HEK293 (cell line): ENCODE results near the gene TRDMT1.

Source experiments
- CTCF ChIA-PET: fragments of 350-600 bp; formaldehyde crosslinking; extraction: SDS; loops from one replicate; lab custom pipeline; 2021; ENCODE audit warnings: antibody characterized with exemption; lab: Yijun Ruan, JAX
- POLR2A ChIA-PET: fragments of 300-600 bp; formaldehyde crosslinking; extraction: SDS; loops from one replicate; lab custom pipeline; 2020; ENCODE audit warnings: antibody characterized with exemption, inconsistent platforms; lab: Yijun Ruan, JAX
- H3K27ac ChIP-seq: fragments of 200-500 bp; sonication (Bioruptor generic); 2 replicates; pipeline ENCODE4 v1.5.1; 2014; ENCODE audit warnings: low read depth, low read length, control low read depth, inconsistent platforms; ENCODE audit errors: extremely low read depth
- H3K36me3 ChIP-seq, 2 experiments: fragments of 200-500 bp in 1 of 2; sonication (Bioruptor generic) in 1 of 2; 1 replicate in 1 of 2; 2 replicates in 1 of 2; pipeline ENCODE4 v1.5.1; 2014 to 2017; ENCODE audit warnings: inconsistent platforms in 2 of 2, low read length in 2 of 2; ENCODE audit not compliant: control insufficient read depth in 2 of 2, insufficient read depth in 1 of 2
- H3K4me1 ChIP-seq: fragments of 200-500 bp; sonication (Bioruptor generic); 2 replicates; pipeline ENCODE4 v1.5.1; 2014; ENCODE audit warnings: mild to moderate bottlenecking, low read length, inconsistent platforms; ENCODE audit not compliant: control insufficient read depth, insufficient read depth
- H3K4me3 ChIP-seq: 2 replicates; pipeline ENCODE4 v1.5.1; 2011; ENCODE audit warnings: low read depth, mild to moderate bottlenecking, control low read depth, low read length, moderate library complexity
- H3K9me3 ChIP-seq: fragments of 200-500 bp; sonication (Bioruptor generic); 2 replicates; pipeline ENCODE4 v1.5.1; 2014; ENCODE audit warnings: low read depth, low read length, inconsistent platforms; ENCODE audit not compliant: control insufficient read depth, insufficient read depth
- FEZF1 ChIP-seq: fragments of 450-650 bp; formaldehyde crosslinking; IDR thresholded peaks from 2 replicates; pipeline ENCODE4 v1.5.1; 2016; ENCODE audit warnings: missing biosample characterization, missing genetic modification characterization
- IKZF3 ChIP-seq: fragments of 450-650 bp; IDR thresholded peaks from 2 replicates; pipeline ENCODE4 v1.5.0; 2018; ENCODE audit warnings: missing biosample characterization, mild to moderate bottlenecking, missing genetic modification characterization, moderate library complexity
- SCRT1 ChIP-seq: fragments of 450-650 bp; formaldehyde crosslinking; IDR thresholded peaks from 2 replicates; pipeline ENCODE4 v1.5.1; 2016; ENCODE audit warnings: missing biosample characterization, missing genetic modification characterization, borderline replicate concordance
- WT1 ChIP-seq: fragments of 450-650 bp; formaldehyde crosslinking; IDR thresholded peaks from 2 replicates; pipeline ENCODE4 v1.5.1; 2016; ENCODE audit warnings: missing biosample characterization, missing genetic modification characterization
- ZEB2 ChIP-seq: fragments of 450-650 bp; formaldehyde crosslinking; IDR thresholded peaks from 2 replicates; pipeline ENCODE4 v1.5.1; 2016; ENCODE audit warnings: missing biosample characterization, missing genetic modification characterization
- ZNF132 ChIP-seq: fragments of 450-650 bp; formaldehyde crosslinking; IDR thresholded peaks from 2 replicates; pipeline ENCODE4 v1.5.1; 2017; ENCODE audit warnings: missing biosample characterization, missing genetic modification characterization, borderline replicate concordance
- ZNF155 ChIP-seq: fragments of 450-650 bp; formaldehyde crosslinking; IDR thresholded peaks from 2 replicates; pipeline ENCODE4 v1.5.1; 2016; ENCODE audit warnings: missing biosample characterization, missing genetic modification characterization
- ZNF169 ChIP-seq: fragments of 450-650 bp; formaldehyde crosslinking; IDR thresholded peaks from 2 replicates; pipeline ENCODE4 v1.5.1; 2016; ENCODE audit warnings: missing biosample characterization, missing genetic modification characterization
- ZNF202 ChIP-seq: fragments of 450-650 bp; formaldehyde crosslinking; IDR thresholded peaks from 2 replicates; pipeline ENCODE4 v1.5.1; 2016; ENCODE audit warnings: missing biosample characterization, missing genetic modification characterization, borderline replicate concordance
- ZNF354C ChIP-seq: fragments of 450-650 bp; formaldehyde crosslinking; IDR thresholded peaks from 2 replicates; pipeline ENCODE4 v1.5.1; 2016; ENCODE audit warnings: missing biosample characterization, missing genetic modification characterization, low read depth, borderline replicate concordance
- ZNF404 ChIP-seq: fragments of 450-650 bp; formaldehyde crosslinking; IDR thresholded peaks from 2 replicates; pipeline ENCODE4 v1.5.1; 2017; ENCODE audit warnings: missing biosample characterization, missing genetic modification characterization
- ZNF510 ChIP-seq: fragments of 450-650 bp; formaldehyde crosslinking; IDR thresholded peaks from 2 replicates; pipeline ENCODE4 v1.5.1; 2018; ENCODE audit warnings: mild to moderate bottlenecking, missing genetic modification characterization, missing biosample characterization; ENCODE audit not compliant: insufficient replicate concordance
- ZNF561 ChIP-seq: fragments of 450-650 bp; IDR thresholded peaks from 2 replicates; pipeline ENCODE4 v1.5.1; 2018; ENCODE audit warnings: missing biosample characterization, missing genetic modification characterization, borderline replicate concordance
- ZNF621 ChIP-seq: fragments of 450-650 bp; formaldehyde crosslinking; IDR thresholded peaks from 2 replicates; pipeline ENCODE4 v1.5.1; 2017; ENCODE audit warnings: missing biosample characterization, missing genetic modification characterization
- TF ChIP-seq, protein P1 (sequence below): fragments of 450-650 bp; formaldehyde crosslinking; IDR thresholded peaks from 2 replicates; pipeline ENCODE4 v1.5.1; 2017; ENCODE audit warnings: missing biosample characterization, missing genetic modification characterization
- TF ChIP-seq, protein P2 (sequence below): fragments of 450-650 bp; formaldehyde crosslinking; IDR thresholded peaks from 2 replicates; pipeline ENCODE4 v1.5.1; 2016; ENCODE audit warnings: missing biosample characterization, missing genetic modification characterization
- TF ChIP-seq, protein P3 (sequence below): fragments of 450-650 bp; formaldehyde crosslinking; IDR thresholded peaks from 2 replicates; pipeline ENCODE4 v1.5.1; 2016; ENCODE audit warnings: missing biosample characterization, missing genetic modification characterization
- TF ChIP-seq, protein P4 (sequence below): fragments of 450-650 bp; formaldehyde crosslinking; IDR thresholded peaks from 2 replicates; pipeline ENCODE4 v1.5.1; 2016; ENCODE audit warnings: missing biosample characterization, missing genetic modification characterization

The TRDMT1 gene

DNA sequence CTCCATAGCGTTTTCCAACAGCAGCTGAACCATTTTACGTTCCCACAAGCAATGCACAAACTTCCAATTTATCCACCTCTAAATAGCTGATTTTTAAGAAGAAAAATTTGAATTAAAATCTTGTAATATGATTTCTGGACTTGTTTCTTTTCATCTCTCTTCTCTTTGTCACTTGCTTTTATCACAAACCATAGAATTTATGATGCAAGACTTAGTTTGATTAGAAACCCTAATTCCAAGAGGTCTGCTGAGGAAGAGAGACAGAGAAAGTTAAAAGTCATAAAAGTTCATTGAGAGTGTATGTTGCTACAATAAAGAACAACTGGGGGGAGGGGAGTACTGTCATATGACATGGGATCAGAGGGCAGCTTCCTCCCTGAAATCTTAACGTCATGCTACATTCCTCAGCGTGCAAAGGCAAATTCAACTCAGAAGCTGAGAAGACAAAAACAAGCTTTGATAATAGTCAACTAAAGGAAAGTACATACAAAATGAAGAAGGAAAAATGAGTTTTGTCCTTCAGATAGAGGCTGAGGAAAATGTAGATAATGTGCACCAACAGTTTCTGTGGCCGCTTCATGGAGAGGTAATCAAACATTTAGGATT lies 53.5 kb downstream of the TRDMT1 start:
- peak; percentile 89 for TF ChIP-seq WT1 (tag by site-specific recombination)
- no peak for TF ChIP-seq ZNF202
- peak; percentile 78 for TF ChIP-seq ZNF510 (tag by site-specific recombination)
- ChIA-PET POLR2A (no interaction called here), CTCF (interaction anchor here (0.5 kb wide), 1 partner anchor 181 kb away, joined by 8 read pairs; no protein-coding TSS in a partner anchor)
- Histone ChIP-seq H3K4me1 (no peaks in the 10 kb centered on the region), H3K4me3 (no peak overlapping the region), H3K9me3 (no peaks in the 10 kb centered on the region), H3K36me3 (no peaks in the 10 kb centered on the region), H3K27ac (no peak overlapping the region)

DNA sequence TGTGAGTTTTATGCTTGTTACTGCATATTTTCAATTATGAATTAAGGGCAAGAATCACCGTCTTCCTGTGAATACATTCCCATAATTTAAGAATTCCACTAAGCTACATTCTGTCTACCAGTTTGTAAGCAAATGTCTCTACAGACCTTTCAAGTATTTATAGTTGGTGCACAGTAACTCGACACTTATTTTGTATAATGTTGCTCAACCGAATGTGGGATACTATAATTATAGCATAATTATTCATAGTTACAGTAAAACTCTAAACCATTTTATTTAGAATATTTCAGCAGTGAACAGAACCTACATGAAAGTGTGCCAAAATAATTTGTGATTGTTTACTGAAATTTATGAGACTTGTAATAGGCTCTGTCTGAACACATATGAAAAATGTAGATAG lies 54.6 kb downstream of the TRDMT1 start:
- Histone ChIP-seq H3K27ac (no peak overlapping the region), H3K36me3 (no peaks in the 10 kb centered on the region), H3K9me3 (no peaks in the 10 kb centered on the region), H3K4me3 (no peak overlapping the region)
- no peak for TF ChIP-seq FEZF1 (tag by site-specific recombination)
- TF ChIP-seq, protein P1, sequence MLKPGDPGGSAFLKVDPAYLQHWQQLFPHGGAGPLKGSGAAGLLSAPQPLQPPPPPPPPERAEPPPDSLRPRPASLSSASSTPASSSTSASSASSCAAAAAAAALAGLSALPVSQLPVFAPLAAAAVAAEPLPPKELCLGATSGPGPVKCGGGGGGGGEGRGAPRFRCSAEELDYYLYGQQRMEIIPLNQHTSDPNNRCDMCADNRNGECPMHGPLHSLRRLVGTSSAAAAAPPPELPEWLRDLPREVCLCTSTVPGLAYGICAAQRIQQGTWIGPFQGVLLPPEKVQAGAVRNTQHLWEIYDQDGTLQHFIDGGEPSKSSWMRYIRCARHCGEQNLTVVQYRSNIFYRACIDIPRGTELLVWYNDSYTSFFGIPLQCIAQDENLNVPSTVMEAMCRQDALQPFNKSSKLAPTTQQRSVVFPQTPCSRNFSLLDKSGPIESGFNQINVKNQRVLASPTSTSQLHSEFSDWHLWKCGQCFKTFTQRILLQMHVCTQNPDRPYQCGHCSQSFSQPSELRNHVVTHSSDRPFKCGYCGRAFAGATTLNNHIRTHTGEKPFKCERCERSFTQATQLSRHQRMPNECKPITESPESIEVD = peak; percentile 28; the same call in 1 of the 2 replicates
- TF ChIP-seq, all 188 proteins: peak for 1
- ChIA-PET POLR2A (no interaction called here), CTCF (no interaction called here)
- H3K4me1 ChIP-seq = no peaks in the 10 kb centered on the region

DNA sequence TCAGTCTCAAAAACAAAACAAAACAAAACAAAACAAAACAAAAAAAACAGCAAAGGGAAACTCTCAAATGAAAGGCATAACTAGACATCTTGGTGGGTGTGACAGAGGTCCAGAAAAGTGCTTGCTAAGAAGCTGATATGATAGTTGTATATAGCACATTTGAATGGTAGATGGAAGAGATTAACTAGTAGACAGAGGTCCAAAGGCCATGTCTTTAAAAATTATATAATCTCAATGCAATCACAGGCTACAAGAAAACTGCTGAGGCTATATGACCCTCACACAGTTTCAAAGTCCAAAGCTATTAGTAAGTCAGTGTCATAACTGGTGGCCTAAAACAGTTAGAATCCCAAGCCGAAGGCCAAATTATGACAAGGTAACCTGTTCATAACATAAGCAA lies 56.2 kb downstream of the TRDMT1 start:
- no peak overlapping the region for H3K27ac ChIP-seq
- TF ChIP-seq ZNF155 (tag by site-specific recombination) (no peak), ZNF561 (no peak), ZNF510 (tag by site-specific recombination) (no peak), ZNF169 (tag by site-specific recombination) (no peak), ZNF621 (tag by site-specific recombination) (no peak), ZNF132 (tag by site-specific recombination) (no peak), IKZF3 (no peak), ZNF354C (tag by site-specific recombination) (no peak), ZNF404 (tag by site-specific recombination) (no peak), SCRT1 (tag by site-specific recombination) (no peak), ZEB2 (tag by site-specific recombination) (no peak)
- TF ChIP-seq, protein P2, sequence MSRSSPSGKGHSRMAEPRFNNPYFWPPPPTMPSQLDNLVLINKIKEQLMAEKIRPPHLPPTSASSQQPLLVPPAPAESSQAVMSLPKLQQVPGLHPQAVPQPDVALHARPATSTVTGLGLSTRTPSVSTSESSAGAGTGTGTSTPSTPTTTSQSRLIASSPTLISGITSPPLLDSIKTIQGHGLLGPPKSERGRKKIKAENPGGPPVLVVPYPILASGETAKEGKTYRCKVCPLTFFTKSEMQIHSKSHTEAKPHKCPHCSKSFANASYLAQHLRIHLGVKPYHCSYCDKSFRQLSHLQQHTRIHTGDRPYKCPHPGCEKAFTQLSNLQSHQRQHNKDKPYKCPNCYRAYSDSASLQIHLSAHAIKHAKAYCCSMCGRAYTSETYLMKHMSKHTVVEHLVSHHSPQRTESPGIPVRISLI (tag by site-specific recombination) = no peak
- TF ChIP-seq, protein P3, sequence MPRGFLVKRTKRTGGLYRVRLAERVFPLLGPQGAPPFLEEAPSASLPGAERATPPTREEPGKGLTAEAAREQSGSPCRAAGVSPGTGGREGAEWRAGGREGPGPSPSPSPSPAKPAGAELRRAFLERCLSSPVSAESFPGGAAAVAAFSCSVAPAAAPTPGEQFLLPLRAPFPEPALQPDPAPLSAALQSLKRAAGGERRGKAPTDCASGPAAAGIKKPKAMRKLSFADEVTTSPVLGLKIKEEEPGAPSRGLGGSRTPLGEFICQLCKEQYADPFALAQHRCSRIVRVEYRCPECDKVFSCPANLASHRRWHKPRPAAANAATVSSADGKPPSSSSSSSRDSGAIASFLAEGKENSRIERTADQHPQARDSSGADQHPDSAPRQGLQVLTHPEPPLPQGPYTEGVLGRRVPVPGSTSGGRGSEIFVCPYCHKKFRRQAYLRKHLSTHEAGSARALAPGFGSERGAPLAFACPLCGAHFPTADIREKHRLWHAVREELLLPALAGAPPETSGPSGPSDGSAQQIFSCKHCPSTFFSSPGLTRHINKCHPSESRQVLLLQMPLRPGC (tag by site-specific recombination) = no peak
- TF ChIP-seq, protein P4, sequence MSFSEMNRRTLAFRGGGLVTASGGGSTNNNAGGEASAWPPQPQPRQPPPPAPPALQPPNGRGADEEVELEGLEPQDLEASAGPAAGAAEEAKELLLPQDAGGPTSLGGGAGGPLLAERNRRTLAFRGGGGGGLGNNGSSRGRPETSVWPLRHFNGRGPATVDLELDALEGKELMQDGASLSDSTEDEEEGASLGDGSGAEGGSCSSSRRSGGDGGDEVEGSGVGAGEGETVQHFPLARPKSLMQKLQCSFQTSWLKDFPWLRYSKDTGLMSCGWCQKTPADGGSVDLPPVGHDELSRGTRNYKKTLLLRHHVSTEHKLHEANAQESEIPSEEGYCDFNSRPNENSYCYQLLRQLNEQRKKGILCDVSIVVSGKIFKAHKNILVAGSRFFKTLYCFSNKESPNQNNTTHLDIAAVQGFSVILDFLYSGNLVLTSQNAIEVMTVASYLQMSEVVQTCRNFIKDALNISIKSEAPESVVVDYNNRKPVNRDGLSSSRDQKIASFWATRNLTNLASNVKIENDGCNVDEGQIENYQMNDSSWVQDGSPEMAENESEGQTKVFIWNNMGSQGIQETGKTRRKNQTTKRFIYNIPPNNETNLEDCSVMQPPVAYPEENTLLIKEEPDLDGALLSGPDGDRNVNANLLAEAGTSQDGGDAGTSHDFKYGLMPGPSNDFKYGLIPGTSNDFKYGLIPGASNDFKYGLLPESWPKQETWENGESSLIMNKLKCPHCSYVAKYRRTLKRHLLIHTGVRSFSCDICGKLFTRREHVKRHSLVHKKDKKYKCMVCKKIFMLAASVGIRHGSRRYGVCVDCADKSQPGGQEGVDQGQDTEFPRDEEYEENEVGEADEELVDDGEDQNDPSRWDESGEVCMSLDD = no peak
- no peak overlapping the region for H3K4me3 ChIP-seq
- no peaks in the 10 kb centered on the region for H3K9me3 ChIP-seq
- ChIA-PET POLR2A (no interaction called here), CTCF (no interaction called here)
- H3K4me1 ChIP-seq = no peaks in the 10 kb centered on the region
- H3K36me3 ChIP-seq = no peaks in the 10 kb centered on the region
